Testis (tissue), 2 donors: Measurements from ENCODE around the gene MT1B.

Experiments
- POLR2A ChIP-seq: fragments of 450-650 bp; IDR thresholded peaks from one replicate; pipeline ENCODE4 v1.6.1; 2017; ENCODE audit warnings: antibody characterized with exemption, mild to moderate bottlenecking, moderate library complexity
- TF ChIP-seq, protein P1 (sequence below), 3 experiments: fragments of 450-650 bp in 2 of 3; fragments of 200-600 bp in 1 of 3; sonication (generic) in 1 of 3; IDR thresholded peaks; one replicate each; pipeline ENCODE4 v1.5.1; 2016 to 2019; ENCODE audit warnings: antibody characterized with exemption in 3 of 3, mild to moderate bottlenecking in 2 of 3, moderate library complexity in 1 of 3

DNA sequence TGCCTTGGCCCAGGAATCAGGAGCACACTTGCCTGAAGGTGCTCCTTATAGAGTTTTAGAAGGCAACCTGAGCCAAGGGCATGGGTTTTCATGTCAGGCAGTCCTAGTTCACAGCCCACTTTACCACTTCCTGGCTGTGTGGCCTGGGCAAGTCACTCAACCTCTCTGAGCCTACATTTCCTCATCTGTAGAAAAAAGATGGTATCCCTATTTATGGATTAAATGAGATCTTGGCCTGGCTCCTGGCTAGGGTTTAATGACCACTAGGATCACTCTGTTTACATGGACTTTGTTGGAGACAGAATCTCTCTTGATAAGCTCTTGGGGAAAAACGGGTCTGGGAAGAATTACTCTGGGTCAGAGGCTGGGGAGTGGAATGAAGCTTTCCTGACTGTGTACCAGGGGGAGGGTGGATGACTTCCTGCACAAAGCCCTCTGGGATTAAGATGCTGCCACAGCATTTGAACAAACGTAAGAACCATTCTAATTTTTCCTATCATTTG is 41.0 kb upstream of the MT1B start:
- no peak for TF ChIP-seq POLR2A
- TF ChIP-seq, protein P1, sequence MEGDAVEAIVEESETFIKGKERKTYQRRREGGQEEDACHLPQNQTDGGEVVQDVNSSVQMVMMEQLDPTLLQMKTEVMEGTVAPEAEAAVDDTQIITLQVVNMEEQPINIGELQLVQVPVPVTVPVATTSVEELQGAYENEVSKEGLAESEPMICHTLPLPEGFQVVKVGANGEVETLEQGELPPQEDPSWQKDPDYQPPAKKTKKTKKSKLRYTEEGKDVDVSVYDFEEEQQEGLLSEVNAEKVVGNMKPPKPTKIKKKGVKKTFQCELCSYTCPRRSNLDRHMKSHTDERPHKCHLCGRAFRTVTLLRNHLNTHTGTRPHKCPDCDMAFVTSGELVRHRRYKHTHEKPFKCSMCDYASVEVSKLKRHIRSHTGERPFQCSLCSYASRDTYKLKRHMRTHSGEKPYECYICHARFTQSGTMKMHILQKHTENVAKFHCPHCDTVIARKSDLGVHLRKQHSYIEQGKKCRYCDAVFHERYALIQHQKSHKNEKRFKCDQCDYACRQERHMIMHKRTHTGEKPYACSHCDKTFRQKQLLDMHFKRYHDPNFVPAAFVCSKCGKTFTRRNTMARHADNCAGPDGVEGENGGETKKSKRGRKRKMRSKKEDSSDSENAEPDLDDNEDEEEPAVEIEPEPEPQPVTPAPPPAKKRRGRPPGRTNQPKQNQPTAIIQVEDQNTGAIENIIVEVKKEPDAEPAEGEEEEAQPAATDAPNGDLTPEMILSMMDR (IDR thresholded peaks at IDR 0.05): no peak
